SHP77 treated with DMSO at 0.1 percent for 48 hours (cell line): ENCODE results near the gene IFI35.
"Not testable (repeated sequence)": the region's sequence is repeated elsewhere in the genome, so short reads cannot be mapped to it uniquely, and the experiment has no call there.

ENCODE experiments used
- DNase-seq: peaks from one replicate; lab custom pipeline; 2025; lab: John Stamatoyannopoulos, UW

IFI35 gene

DNA sequence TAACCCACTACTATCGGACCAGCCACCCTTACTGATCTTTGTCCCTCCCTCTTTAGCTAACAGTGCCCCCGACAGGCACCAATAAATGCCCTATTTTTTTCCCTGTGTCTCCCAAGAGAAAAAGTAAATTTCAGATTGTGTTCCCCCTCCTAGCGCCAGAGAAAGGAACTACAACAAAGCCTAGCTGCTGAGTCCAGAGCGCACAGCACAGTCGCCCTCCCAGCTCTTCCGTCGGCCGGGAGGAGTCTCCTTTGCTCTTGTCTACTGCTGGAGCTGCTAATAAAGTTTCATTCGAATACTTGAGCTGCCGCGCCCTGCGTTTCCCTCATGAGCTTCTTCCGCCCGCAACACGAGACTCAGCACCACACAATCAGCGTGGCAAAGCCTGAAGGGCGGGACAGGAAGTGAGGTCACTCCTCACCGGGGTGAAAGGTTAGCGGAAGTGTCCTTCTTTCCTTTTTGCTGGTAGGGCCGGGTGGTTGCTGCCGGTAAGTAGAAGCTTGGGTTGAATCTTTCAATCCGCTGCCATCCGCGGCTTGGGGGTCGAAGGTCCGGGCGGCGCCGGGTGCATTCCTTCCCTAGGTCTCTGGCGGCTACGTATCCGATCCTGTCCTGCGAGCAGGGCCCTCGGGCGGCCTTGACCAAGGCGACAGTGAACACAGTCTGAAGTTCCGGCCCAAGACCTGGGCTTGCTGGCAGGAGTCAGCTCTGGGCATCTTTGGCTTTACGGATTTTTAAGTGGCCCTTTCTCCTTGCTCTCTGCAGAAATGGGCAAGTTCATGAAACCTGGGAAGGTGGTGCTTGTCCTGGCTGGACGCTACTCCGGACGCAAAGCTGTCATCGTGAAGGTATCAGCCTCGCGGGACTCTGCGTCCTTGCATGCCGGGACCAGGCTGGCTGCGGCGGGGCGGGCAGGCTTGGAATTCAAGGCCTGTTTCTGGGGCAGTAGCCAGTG, 8.3 kb upstream of the IFI35 start, which contains the start of gene RPL27:
RPL27 (plus strand) TSS at position 436 of the 955 bp plus-strand sequence; CDS start at position 768, 332 bp downstream.
- peak; percentile 99 for DNase-seq

DNA sequence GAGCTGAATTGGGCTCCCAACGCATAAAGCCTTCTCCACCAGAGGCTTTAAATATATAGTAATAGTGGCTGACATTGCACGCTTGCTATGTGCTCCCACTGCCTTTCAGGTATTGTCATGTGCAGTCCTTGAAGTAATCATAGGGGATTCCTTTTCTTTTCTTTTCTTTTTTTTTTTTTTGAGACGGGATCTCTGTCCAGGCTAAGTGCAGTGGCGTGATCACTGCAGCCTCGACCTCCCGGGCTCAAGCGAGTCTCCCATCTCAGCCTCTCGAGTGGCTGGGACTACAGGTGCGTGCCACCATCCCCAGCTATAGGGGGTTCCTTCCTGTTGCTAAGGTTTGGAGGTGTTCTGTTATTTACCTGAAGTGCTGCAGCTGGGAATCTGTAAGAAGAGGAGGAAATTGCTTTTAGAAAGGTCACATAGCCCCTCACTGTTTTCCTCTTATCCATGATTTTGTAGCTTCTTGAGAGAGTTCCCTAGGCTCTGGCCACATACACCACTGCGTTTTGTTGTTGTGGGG, 7.5 kb upstream of the IFI35 start:
- no peak for DNase-seq

DNA sequence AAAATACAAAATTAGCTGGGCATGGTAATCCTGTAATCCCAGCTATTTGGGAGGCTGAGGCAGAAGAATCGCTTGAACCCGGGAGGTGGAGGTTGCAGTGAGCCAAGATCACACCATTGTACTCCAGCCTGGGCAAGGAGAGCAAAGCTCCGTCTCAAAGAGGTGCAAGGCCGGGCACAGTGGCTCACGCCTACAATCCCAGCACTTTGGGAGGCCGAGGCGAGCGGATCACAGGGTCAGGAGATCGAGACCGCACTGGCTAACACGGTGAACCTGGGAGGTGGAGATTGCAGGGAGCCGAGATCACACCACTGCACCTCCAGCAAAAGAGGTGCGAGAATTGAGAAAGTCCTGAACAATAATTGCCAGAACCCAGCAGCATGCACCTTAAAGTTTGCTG, 5.7 kb upstream of the IFI35 start:
- DNase-seq: not testable (repeated sequence)

DNA sequence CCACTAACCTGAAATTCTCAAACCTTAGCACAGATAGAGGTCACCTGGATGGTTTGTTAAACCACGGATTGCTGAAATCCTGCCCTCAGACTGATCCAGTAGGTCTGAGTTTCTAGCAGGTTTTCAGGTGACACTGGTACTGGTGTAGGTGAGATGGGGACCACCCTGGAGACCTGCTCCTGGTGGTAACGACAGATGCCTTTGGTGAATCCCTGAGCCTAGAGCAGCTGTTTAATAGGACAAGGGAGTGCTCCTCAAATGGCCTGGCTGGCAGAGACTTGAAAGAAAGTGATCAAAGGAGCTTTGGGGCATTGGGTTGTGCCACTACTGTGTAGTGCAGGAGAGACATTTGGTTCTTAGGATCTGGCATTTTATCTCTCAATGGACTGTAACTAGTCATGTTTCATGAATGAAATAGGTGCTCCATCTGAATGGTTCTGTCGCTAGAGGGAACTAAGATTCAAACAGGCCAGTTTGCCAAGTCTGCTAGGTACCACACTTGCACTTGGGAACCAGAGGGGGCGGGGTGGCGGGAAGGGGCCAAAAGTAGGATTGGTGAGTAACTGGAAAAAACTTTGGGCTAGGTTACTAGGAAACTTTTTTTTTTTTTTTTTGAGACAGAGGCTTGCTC, 2.9 kb upstream of the IFI35 start:
- no peak for DNase-seq

DNA sequence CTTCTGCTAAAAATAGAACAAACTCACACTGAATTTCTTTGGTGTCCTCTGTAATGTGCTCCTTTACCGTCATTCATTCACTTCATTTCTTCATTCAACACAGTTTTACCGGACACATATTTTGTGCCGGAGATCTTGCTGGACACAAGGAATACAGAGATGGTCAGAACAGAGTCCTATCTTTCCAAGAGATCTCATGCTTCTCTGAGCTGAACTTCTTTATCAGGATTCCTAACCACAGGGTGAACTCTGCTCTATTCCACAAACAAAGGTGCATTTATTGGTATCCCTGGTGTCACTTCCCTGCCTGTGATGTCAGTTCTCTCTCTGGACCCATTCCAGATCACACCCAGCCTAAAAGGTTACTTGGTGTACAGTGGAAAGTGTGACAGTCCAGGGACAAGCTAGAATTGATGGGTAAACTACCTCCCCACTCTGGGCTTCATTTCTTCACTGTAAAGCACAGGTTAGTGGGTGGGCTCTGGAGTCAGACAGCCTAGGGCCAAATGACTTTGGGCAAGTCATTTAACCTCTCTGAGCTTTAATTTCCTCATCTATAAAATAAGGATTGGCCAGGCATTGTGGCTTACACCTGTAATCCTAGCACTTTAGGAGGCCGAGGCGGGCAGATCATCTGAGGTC, 4.2 kb downstream of the IFI35 start:
- DNase-seq: no peak

DNA sequence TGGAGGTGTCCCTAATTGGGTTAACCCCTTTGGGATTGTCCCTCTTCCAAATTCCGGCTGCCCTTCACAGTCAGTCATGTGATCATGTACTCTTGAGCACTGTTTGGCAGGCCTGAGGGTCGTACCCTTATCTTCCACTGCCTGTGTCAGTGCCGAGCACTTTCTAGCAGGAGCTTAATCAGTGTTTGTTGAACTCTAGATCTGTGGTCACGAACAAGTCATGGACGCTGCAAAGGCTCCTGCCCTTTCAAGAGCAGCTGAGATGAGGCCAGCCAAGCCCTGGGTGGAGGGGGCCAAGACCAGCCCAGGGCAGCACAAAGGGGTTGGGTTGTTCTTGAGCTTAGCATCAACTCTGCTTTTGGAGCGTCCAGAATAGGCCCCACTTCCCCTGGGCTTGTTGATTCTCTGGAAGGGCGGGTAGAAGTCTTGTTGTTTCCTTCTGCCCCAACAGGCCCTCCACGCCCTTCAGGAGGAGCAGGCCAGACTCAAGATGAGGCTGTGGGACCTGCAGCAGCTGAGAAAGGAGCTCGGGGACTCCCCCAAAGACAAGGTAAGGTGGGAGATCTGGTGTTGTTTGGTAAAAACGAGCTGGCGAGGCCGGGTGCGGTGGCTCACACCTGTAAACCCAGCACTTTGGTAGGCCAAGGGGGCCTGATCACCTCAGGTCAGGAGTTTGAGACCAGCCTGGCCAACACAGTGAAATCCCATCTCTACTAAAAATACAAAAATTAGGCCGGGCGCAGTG, 5.3 kb downstream of the IFI35 start:
- no peak for DNase-seq

DNA sequence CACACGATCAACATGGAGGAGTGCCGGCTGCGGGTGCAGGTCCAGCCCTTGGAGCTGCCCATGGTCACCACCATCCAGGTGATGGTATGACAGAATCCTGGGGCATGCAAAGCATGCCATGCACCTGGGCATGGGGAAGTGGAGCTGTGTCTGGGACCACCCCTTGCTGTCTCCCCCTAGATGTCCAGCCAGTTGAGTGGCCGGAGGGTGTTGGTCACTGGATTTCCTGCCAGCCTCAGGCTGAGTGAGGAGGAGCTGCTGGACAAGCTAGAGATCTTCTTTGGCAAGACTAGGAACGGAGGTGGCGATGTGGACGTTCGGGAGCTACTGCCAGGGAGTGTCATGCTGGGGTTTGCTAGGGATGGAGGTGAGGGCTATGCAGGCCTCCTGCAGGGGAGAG, 6.7 kb downstream of the IFI35 start:
- no peak for DNase-seq

DNA sequence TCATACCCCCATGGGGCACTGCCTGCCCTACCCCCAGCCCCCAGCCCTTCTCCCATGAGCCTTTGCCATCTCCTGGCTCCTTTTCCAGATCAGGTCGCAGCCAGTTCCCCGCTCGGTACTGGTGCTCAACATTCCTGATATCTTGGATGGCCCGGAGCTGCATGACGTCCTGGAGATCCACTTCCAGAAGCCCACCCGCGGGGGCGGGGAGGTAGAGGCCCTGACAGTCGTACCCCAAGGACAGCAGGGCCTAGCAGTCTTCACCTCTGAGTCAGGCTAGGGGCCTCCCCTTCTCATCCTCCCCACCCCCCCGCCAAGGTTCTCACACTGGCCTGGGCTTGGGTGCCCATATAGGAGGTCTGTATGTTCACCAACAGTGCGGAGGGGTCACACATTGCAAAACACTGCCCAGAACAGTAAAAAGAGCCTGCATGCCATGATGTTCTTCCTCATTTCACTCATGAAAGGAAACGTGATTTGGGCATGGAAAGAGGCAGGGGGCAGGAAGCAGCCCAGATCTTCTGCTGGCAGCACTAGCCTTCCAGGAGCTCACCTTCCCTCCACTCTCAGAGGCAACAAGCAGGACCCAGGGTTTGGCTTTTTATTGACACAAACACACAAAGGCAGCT, 7.5 kb downstream of the IFI35 start:
- DNase-seq: no peak

DNA sequence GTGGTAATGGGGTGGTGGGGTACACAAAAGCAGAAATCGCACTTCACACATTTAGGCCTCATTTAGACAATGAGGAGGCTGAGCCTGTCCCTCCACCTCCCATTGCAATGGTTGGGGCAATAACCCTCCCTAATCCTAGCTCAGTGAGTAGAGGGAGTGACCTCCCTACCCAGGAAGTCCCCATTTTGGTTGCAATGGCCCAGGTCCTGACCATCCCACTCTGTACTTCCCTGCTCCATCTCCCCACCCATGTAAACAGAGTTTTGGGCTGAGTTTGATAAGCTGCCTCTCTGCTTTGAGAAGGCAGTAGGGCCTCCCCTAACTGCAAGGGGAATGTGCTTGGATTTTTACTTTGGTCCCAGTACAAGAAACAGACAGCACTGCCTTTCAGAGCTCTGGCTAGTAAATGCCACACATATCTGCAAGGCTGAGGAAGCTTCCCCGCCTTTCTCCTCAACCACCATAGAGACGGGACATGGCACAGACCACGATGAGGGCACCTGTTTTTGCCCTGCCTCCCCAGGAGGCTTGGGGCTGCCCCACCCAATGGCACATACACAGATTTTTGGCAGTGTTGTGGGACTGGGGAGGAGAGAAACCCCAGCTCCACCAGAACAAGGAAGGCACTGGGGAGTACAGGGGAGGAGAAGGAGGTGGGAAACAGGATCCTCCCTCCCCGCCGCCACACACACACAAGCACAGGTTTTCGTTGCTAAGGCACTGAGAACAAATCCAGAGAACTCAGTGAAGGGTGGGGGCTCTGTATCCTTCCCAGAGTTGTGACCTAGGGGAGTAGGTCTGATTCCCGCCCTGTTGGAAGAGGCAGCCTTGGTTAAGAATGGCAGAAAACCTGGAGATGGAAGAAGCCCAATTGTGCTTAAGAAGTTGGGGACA, 8.3 kb downstream of the IFI35 start:
- no peak for DNase-seq

DNA sequence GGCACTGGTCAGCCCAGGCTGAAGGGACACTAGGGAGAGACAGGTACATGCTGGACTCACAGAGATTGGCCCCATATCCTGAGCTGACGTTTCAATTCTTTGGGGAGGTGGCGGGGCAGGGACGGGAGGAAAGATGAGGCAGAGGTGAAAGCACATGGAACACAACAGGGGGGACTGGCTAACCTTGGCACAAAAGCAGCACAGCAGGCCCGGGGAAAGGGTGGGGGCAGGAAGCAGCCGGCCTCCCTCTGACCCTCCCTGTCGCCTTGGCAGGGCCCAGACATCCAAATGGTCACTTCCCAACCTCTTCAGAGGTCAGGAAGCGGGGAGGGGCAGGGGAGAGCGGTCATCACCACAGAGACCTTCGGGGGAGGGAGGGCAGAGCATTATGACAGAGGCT, 9.0 kb downstream of the IFI35 start:
- no peak for DNase-seq

DNA sequence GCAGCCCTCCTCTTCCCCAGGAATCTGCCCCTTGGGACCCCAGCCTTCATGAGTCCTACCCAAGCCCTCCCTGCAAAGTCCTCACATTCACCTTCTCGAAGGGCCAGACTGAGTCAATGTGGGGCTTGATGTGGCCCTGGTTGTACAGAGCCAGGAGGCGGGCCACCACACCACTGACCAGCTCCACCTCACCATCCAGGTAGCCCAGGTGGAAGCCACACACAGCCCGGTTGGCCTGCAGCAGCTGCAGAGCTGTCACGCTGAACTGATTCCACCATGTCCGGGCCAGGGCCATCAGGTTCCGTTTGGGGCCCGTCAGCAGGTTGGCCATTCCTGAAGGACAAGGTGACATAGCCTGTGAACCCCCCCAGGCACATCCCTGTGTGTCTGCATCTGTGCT, 9.6 kb downstream of the IFI35 start:
- no peak for DNase-seq

DNA sequence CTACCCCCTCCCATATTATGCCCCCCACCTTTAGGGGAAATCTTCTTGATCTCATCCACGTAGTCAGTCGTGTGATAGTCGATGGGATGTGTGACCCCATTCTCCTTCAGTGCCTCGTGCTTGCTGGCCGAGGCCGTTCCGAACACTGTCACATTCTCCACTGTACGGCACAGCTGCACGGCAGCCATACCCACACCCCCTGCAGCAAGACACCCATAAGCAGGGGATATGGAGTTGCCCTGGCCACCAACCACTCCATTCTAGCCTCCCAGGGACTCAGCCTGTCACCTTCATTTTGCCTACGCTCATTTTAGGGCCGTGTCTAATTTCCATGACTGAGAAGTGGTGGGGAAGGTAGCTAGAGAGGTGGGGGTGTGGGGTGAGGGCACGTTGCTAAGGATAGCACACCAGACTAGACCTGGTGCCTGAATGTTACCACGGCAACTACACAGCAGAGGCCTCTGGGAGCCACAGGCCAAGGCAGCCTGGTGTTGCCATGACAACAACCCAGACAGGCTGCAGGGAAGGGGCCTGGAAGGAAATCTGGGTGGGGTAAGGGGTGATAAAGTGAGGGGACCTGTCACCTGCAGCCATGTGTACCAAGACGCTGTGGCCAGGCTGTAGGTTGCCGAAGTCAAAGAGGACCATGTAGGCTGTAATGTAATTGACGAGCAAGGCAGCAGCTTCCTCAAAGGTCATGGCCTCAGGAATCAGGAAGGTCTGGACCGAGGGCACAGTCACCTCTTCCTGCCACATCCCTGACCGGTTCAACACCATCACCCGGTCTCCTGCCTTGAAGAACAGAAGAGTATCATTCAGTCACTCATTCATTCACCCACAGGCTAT, 11.6 kb downstream of the IFI35 start:
- no peak for DNase-seq

DNA sequence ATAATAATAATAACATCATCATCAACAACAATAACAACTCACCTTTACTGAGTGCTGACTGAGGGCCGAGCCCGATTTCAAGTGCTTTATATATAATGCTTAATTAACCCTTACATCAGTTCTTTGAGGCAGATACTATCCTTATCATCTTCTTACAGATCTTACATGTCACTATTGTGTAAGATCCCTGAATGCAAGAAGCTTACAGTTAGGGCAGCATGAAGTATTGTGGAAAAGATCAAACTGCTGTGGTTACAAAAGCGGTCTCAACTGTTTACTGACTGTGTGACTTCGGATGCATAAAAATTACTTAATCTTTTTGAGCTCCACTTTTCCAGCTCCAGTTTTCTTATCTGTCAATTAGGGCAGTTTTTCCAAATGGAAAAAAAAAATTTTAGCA, 12.3 kb downstream of the IFI35 start:
- DNase-seq: no peak

DNA sequence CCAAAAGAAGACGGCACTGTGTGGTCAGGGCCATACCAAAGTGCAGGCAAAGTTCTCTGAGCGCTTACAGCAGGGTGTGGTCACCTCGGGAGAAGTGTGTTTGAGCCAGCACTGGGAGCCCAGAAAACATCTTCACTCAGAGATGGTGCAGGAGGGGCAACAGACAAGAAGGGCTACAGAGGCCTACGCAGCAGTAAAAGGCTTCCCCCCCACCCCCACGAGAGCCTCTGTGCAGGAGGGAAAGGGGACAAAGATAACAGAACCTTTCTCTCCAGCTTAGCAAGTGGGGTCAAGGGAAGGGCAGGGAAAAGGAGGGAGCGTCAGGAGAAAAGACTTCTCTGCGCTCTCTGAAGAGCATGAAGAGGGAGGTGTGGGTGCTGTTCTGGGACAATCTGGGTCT, 12.8 kb downstream of the IFI35 start:
- no peak for DNase-seq

DNA sequence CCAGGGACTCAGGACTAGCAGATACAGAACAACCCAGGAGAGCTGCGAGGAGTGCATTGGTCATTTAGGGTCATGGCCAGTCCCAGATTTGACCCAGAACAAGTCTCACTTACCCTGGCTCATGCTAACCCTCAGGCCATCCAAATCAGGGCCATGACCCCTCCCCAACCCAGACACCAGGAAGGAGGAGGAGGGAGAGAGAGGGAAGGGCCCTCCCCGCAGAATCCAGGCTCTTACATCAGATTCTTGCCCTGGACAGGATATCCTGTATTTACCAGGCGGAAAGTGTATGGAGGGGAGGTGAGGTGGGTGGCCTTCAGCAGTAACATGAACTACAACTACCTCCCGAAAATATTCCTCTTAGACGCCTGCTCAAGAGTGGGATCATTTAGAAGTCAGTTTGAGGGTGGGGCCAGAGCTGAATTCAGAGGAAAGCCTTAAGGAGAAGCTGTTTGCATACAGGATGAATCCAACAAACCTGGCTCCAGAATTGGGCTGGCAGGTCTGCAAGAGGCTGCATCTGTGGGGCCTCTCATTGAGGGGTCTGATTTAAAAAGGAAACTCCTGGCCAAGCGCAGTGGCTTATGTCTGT, 13.5 kb downstream of the IFI35 start:
- DNase-seq: no peak

DNA sequence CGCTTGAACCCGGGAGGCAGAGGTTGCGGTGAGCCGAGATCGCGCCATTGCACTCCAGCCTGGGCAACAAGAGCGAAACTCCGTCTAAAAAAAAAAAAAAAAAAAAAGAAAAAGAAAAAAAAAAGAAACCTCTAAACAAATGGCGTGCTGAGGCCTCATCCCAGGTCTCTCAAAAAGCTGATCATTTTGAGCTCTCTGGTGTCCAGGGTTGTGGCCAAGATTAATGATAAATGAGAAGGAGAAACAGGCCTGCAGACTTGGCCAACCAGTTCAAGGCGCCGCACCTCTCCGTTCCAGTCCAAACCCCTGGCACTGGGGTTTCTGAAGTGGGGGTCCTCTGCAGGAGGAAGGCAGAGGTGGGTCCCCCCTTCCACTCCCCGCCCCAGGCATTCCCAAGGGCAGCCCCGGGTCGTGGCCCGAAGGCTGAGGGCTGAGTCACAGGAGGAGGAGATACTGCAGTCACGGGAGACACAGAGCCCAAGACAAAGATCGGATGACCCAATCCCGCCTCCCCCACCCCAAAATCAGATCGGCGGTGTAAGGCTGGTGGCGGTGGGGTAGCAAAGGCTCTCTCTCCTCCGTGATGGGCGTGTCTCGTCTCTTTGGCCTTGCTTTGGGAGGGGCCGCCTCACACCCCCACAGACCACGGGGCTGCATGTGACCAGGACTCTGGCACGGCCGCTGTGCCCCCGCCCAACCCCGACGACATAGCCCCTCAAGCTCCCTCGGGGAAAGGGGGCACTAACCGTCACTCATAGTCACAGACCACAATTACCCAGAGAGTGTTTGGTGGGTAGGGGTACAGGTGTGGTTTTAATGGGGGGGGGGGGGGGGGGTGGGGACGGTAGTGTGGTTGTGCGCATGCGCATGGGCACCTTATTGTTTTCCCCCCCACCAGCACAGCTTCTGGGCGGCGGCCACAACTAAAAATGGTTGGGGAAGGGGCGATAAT, 14.5 kb downstream of the IFI35 start:
- DNase-seq: no peak

DNA sequence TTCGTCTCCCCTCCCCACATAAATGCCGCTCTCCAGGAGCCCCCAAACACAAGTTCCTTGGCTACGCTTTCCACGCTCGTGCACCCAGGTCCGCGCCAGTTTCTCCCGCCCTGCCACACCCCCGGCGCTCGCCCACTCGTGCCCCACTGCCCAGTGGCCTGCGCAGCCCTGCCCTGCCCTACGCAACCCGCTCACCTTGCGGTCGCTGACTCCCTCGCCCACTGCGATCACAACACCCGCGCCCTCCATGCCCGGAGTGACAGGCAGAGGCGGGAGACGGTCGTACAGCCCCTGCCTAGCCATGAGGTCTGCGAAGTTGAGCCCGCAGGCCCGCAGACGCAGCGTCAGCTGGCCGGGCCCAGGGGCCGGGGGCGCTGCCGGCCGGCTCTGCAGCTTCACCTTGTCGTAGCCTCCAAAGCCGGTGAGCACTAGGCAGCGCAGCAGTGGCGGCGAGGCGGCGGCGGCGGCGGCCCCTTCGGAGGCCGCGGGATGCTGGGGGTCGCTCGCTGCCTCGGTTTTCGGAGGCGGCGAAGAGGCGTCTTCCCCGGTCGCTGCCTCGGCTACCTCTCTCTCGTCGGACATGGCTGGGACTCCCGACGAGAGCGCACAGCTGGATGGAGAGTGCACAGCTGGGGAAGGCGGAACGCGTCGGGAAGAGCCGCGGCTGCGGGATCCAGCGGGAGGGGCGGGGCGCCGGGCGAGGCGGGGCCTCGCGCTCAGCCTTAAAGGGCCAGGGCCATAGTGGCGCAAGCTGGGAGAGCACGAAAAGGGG, 15.3 kb downstream of the IFI35 start, which contains the start of gene VAT1:
VAT1 (minus strand) TSS at position 645 of the 772 bp plus-strand sequence; CDS start at position 582, 63 bp downstream.
- DNase-seq: peak; percentile 28
